B cell (primary cell): ENCODE results near the gene ZNF804A. TPM values are rescaled to one million over a fixed set of nuclear protein-coding genes. Genes with fewer than 3 reads are reported as not detected.

Experiments
- ATAC-seq: fragments of 200-7000 bp; cut with Tn5 transposase; one replicate; pipeline ENCODE4 v1.10.0; 2021; ENCODE audit warnings: low read depth, mild to moderate bottlenecking, moderate number of reproducible peaks, moderate library complexity
- CTCF ChIA-PET: fragments of 350-600 bp; sonication (Branson Sonifier 250); formaldehyde crosslinking; loops from one replicate; lab custom pipeline; 2021; ENCODE audit warnings: antibody characterized with exemption, inconsistent platforms; lab: Charles Lee
- POLR2A ChIA-PET: fragments of 350-600 bp; sonication (Branson Sonifier 250); formaldehyde crosslinking; loops from one replicate; lab custom pipeline; 2021; ENCODE audit warnings: antibody characterized with exemption; lab: Charles Lee
- DNase-seq: peaks from one replicate; pipeline ENCODE4 v3.0.0; 2013
- H2AFZ ChIP-seq: 2 replicates; pipeline ENCODE4 v1.6.1; 2012; ENCODE audit warnings: mild to moderate bottlenecking, low read depth, low read length; ENCODE audit not compliant: insufficient read depth, poor library complexity, severe bottlenecking
- H3K27ac ChIP-seq, 2 donors: 1 replicate in 1 of 2; 2 replicates in 1 of 2; pipeline ENCODE4 v1.5.1; 2012 to 2013; ENCODE audit warnings: low read length in 2 of 2, mild to moderate bottlenecking in 2 of 2, moderate library complexity in 1 of 2
- H3K27me3 ChIP-seq, 4 experiments: fragments of 200-600 bp in 1 of 4; sonication (generic) in 1 of 4; replicated peaks in 1 of 4; 1 replicate in 2 of 4; 2 replicates in 2 of 4; pipeline versions ENCODE4 v1.6.1 to v1.7.0; 2013 to 2016; ENCODE audit warnings: low read length in 3 of 4, mild to moderate bottlenecking in 2 of 4, mixed read lengths in 1 of 4, moderate library complexity in 1 of 4; ENCODE audit not compliant: insufficient read depth in 4 of 4, control insufficient read depth in 3 of 4; ENCODE audit errors: control extremely low read depth in 1 of 4
- H3K36me3 ChIP-seq, 2 experiments: replicated peaks in 1 of 2; 1 replicate in 1 of 2; 2 replicates in 1 of 2; pipeline versions ENCODE4 v1.6.1 to v1.7.1; 2013; ENCODE audit warnings: low read length in 1 of 2; ENCODE audit not compliant: insufficient read depth in 2 of 2, control insufficient read depth in 1 of 2; ENCODE audit errors: control extremely low read depth in 1 of 2, extremely low read depth in 1 of 2
- H3K4me1 ChIP-seq, 2 donors: fragments of 200-600 bp in 1 of 2; sonication (generic) in 1 of 2; 1 replicate in 1 of 2; 2 replicates in 1 of 2; pipeline versions ENCODE4 v1.5.1 to v1.6.1; 2013 to 2017; ENCODE audit warnings: low read length in 2 of 2; ENCODE audit not compliant: control insufficient read depth in 2 of 2, insufficient read depth in 2 of 2
- H3K4me2 ChIP-seq: replicated peaks from 2 replicates; pipeline ENCODE3; 2012; ENCODE audit warnings: mild to moderate bottlenecking, low read depth, low read length; ENCODE audit not compliant: poor library complexity, severe bottlenecking
- H3K4me3 ChIP-seq, 5 experiments: fragments of 200-600 bp in 1 of 5; sonication (generic) in 1 of 5; 1 replicate in 3 of 5; 2 replicates in 2 of 5; pipeline versions ENCODE4 v1.5.1 to v1.7.0; 2011 to 2016; ENCODE audit warnings: low read length in 4 of 5, mild to moderate bottlenecking in 4 of 5, low read depth in 2 of 5, control low read depth in 1 of 5, moderate library complexity in 1 of 5; ENCODE audit not compliant: insufficient read depth in 1 of 5; ENCODE audit errors: control extremely low read depth in 1 of 5, extremely low read depth in 1 of 5
- H3K79me2 ChIP-seq: fragments of 200-600 bp; sonication (generic); one replicate; pipeline ENCODE4 v1.6.0; 2016; ENCODE audit warnings: low read length; ENCODE audit not compliant: control insufficient read depth, insufficient read depth
- H3K9ac ChIP-seq: fragments of 200-600 bp; sonication (generic); 2 replicates; pipeline ENCODE4 v1.6.1; 2017; ENCODE audit warnings: mild to moderate bottlenecking, low read length, moderate library complexity
- H3K9me3 ChIP-seq, 3 donors: one replicate each; pipeline versions ENCODE4 v1.6.1 to v1.7.1; 2013; ENCODE audit warnings: low read length in 2 of 3; ENCODE audit not compliant: control insufficient read depth in 2 of 3, insufficient read depth in 1 of 3; ENCODE audit errors: control extremely low read depth in 1 of 3
- H4K20me1 ChIP-seq: 2 replicates; pipeline ENCODE4 v1.6.0; 2012; ENCODE audit warnings: mild to moderate bottlenecking, low read length; ENCODE audit not compliant: insufficient read depth, control insufficient read depth, poor library complexity, severe bottlenecking
- H3K27ac Mint-ChIP-seq: one replicate; pipeline ENCODE4 v1.8.0; 2021; ENCODE audit warnings: mixed read lengths
- H3K27me3 Mint-ChIP-seq: one replicate; pipeline ENCODE4 v1.8.0; 2021; ENCODE audit warnings: mixed read lengths
- H3K4me1 Mint-ChIP-seq: one replicate; pipeline ENCODE4 v1.8.0; 2021; ENCODE audit warnings: mixed read lengths
- H3K4me3 Mint-ChIP-seq: one replicate; pipeline ENCODE4 v1.8.0; 2021; ENCODE audit warnings: mixed read lengths
- H3K9me3 Mint-ChIP-seq: one replicate; pipeline ENCODE4 v1.8.0; 2022; ENCODE audit warnings: mixed read lengths; ENCODE audit not compliant: insufficient read depth
- EZH2 ChIP-seq: IDR thresholded peaks from 2 replicates; pipeline ENCODE4 v1.6.1; 2012; ENCODE audit warnings: borderline replicate concordance, low read depth, mild to moderate bottlenecking, moderate library complexity, low read length; ENCODE audit not compliant: insufficient read depth, poor library complexity, severe bottlenecking
- WGBS: methylation state at CpG from one replicate; pipeline ENCODE4 v1.1.5; 2013; ENCODE audit warnings: missing lambda C conversion rate; ENCODE audit not compliant: insufficient coverage; 5-methylcytosine and 5-hydroxymethylcytosine counted together
- intact Hi-C: fragments of 100-400 bp; cut with micrococcal nuclease; formaldehyde crosslinking; loops from one replicate; pipeline ENCODE4 v1.10.0; 2022
- polyA plus RNA-seq: library from polyadenylated mRNA; depleted of rRNA; stranded (reverse); fragments of >200 nt; gene quantifications from 2 replicates; pipeline ENCODE4 v1.2.3, GENCODE V29; 2012
- total RNA-seq, 2 donors: library from RNA; stranded (reverse); fragments of 120-200 nt in 1 of 2; gene quantifications; 1 replicate in 1 of 2; 2 replicates in 1 of 2; pipeline versions ENCODE4 v1.2.3 to v1.2.4, GENCODE V29; 2013 to 2022
- TF ChIP-seq, protein P1 (sequence below): fragments of 200-600 bp; IDR thresholded peaks from one replicate; pipeline ENCODE4 v1.8.0; 2022; ENCODE audit warnings: antibody characterized with exemption, mild to moderate bottlenecking

The ZNF804A gene
- total and polyA plus RNA-seq, 2 donors (not counting 1 experiment from before 2014, with no cell fraction given) = 1.2 to 2.4 TPM

DNA sequence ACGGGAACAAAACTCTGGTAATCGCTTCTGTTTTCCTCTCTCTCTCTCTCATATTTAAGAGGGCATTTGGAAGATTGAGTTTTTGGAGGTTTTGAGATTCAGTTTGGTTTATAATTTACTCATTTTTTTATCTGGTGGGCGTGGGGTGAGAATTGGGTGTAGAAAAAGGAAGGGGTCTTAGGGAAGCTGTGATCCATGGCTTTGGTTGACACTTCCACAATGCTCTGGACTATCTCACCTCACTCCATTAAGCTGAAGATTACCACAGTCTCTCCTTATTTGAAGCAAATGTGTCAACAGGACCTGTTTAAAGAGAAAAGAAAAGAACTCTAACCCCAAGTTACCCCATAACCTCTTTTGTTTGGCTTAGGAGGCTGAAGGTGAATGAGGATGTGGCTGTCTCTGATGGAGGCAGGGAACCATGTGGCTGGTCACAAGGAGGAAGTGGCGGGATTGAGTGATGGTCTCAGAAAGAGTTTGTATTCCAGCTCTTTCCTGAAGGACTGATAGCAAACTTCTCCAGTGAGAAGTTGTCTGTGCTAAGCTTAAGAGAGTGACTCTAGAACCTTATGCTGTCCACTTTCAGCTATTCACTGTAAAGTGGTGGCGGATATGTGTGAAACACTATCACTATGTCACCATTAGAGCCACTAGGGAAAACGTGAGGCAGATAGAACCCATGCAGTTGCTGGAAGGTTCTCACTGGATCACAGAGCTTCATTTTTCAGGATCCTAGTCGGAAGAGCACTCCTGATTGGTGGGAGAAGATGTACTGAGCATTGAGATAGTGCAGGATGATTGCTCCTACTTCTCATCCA lies 934 bp downstream of the ZNF804A start:
- TF ChIP-seq EZH2 = no peak
- TF ChIP-seq, protein P1, sequence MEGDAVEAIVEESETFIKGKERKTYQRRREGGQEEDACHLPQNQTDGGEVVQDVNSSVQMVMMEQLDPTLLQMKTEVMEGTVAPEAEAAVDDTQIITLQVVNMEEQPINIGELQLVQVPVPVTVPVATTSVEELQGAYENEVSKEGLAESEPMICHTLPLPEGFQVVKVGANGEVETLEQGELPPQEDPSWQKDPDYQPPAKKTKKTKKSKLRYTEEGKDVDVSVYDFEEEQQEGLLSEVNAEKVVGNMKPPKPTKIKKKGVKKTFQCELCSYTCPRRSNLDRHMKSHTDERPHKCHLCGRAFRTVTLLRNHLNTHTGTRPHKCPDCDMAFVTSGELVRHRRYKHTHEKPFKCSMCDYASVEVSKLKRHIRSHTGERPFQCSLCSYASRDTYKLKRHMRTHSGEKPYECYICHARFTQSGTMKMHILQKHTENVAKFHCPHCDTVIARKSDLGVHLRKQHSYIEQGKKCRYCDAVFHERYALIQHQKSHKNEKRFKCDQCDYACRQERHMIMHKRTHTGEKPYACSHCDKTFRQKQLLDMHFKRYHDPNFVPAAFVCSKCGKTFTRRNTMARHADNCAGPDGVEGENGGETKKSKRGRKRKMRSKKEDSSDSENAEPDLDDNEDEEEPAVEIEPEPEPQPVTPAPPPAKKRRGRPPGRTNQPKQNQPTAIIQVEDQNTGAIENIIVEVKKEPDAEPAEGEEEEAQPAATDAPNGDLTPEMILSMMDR = no peak
- intact Hi-C loops = loop anchor here (2.0 to 5.0 kb wide), 2 partner anchors 133 to 1886 kb away; no protein-coding TSS in a partner anchor
- Mint-ChIP-seq H3K9me3 (no peaks in the 10 kb centered on the region), H3K4me1 (peaks cover 28% of the 10 kb centered on the region), H3K4me3 (peak overlapping the region; percentile 91), H3K27me3 (peaks cover 15% of the 10 kb centered on the region), H3K27ac (peak overlapping the region; percentile 76)
- H3K27me3 ChIP-seq = peaks cover 0 to 14% (median 8%) of the 10 kb centered on the region in 4 experiments
- peak overlapping the region; percentile 76 for H2AFZ ChIP-seq
- CTCF ChIA-PET = interaction anchor here (1.2 kb wide), 1 partner anchor 12 kb away, joined by 3 read pairs; no protein-coding TSS in a partner anchor
- H3K9ac ChIP-seq = peak overlapping the region; percentile 78
- peak overlapping the region in 4 of 5 experiments; percentile 35 to 66 (median 55) for H3K4me3 ChIP-seq
- H3K4me1 ChIP-seq = peaks cover 16 to 26% of the 10 kb centered on the region in 2 donors
- H3K4me2 ChIP-seq = peak overlapping the region; percentile 88
- ATAC-seq = no peak
- peaks cover 3% of the 10 kb centered on the region for H3K79me2 ChIP-seq
- POLR2A ChIA-PET = no interaction called here
- DNase-seq = peak; percentile 10
- H4K20me1 ChIP-seq = no peaks in the 10 kb centered on the region
- H3K9me3 ChIP-seq = peaks cover 0 to 3% (median 0%) of the 10 kb centered on the region in 3 donors
- 30% methylated on average over 2 of the region's 7 CpGs for WGBS
- H3K27ac ChIP-seq = peak overlapping the region; percentile 14 to 73
- H3K36me3 ChIP-seq = no peaks in the 10 kb centered on the region

- H3K4me3 Mint-ChIP-seq = peak overlapping the region; percentile 91
- peak overlapping the region in 3 of 5 experiments; percentile 35 to 66 (median 62) for H3K4me3 ChIP-seq
- peaks cover 0 to 14% (median 8%) of the 10 kb centered on the region in 4 experiments for H3K27me3 ChIP-seq
- WGBS = no CpG with 5 or more reads among the region's 2 CpGs
- ChIA-PET POLR2A (no interaction called here), CTCF (interaction anchor here (1.2 kb wide), 1 partner anchor 11 kb away, joined by 3 read pairs; no protein-coding TSS in a partner anchor)
- H3K4me1 Mint-ChIP-seq = peaks cover 28% of the 10 kb centered on the region
- peaks cover 0 to 3% (median 0%) of the 10 kb centered on the region in 3 donors for H3K9me3 ChIP-seq
- no peak overlapping the region for H2AFZ ChIP-seq
- H3K4me2 ChIP-seq = peak overlapping the region; percentile 88
- H3K27ac ChIP-seq = peak overlapping the region in 1 of 2 donors; percentile 14
- ATAC-seq (no peak), DNase-seq (peak; percentile 8)
- peak overlapping the region; percentile 4 for H3K27ac Mint-ChIP-seq
- TF ChIP-seq EZH2 = no peak
- TF ChIP-seq, protein P1 = no peak
- H3K9me3 Mint-ChIP-seq = no peaks in the 10 kb centered on the region
- peaks cover 16 to 26% of the 10 kb centered on the region in 2 donors for H3K4me1 ChIP-seq
- H3K79me2 ChIP-seq = peaks cover 3% of the 10 kb centered on the region
- H3K9ac ChIP-seq = peak overlapping the region; percentile 78
- peaks cover 15% of the 10 kb centered on the region for H3K27me3 Mint-ChIP-seq
- no peaks in the 10 kb centered on the region for H3K36me3 ChIP-seq
- intact Hi-C loops = loop anchor here (2.0 to 5.0 kb wide), 2 partner anchors 132 to 1885 kb away; no protein-coding TSS in a partner anchor
- H4K20me1 ChIP-seq = no peaks in the 10 kb centered on the region
These were observed 1.5 kb downstream of the ZNF804A start for GRCh38 chr2:184599872-184600222.
